Muscle of back (tissue), 11 donors: ENCODE measurements around the gene FUZ. TPM values are rescaled to one million over a fixed set of nuclear protein-coding genes. Genes with fewer than 3 reads are reported as not detected.

Experiments used
- DNase-seq, 3 donors: peaks; one replicate each; pipeline versions ENCODE4 v3.0.0 to v3.0.0-alpha.2; 2013
- polyA plus RNA-seq, 10 donors: library from polyadenylated mRNA; unstranded; fragments of 120-200 nt; gene quantifications; one replicate each; pipeline ENCODE4 v1.2.1, GENCODE V29; 2013; ENCODE audit not compliant: insufficient read length in 10 of 10

FUZ gene
- polyA plus RNA-seq, 10 donors: 13.3 to 21.5 (median 16.0) TPM

GRCh38 chr19:49807904-49808675 lies 5.0 kb downstream of the FUZ start:
- DNase-seq: peak in 1 of 3 donors; percentile 23

GRCh38 chr19:49807058-49807903 lies 5.8 kb downstream of the FUZ start:
- peak in 1 of 3 donors; percentile 31 for DNase-seq

DNA sequence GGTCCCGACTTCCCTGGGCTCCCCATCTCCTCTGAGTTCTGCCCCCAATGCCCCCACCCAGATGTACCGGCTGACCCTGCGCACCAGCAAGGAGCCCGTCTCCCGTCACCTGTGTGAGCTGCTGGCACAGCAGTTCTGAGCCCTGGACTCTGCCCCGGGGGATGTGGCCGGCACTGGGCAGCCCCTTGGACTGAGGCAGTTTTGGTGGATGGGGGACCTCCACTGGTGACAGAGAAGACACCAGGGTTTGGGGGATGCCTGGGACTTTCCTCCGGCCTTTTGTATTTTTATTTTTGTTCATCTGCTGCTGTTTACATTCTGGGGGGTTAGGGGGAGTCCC lies 6.5 kb downstream of the FUZ start:
- DNase-seq: no peak

DNA sequence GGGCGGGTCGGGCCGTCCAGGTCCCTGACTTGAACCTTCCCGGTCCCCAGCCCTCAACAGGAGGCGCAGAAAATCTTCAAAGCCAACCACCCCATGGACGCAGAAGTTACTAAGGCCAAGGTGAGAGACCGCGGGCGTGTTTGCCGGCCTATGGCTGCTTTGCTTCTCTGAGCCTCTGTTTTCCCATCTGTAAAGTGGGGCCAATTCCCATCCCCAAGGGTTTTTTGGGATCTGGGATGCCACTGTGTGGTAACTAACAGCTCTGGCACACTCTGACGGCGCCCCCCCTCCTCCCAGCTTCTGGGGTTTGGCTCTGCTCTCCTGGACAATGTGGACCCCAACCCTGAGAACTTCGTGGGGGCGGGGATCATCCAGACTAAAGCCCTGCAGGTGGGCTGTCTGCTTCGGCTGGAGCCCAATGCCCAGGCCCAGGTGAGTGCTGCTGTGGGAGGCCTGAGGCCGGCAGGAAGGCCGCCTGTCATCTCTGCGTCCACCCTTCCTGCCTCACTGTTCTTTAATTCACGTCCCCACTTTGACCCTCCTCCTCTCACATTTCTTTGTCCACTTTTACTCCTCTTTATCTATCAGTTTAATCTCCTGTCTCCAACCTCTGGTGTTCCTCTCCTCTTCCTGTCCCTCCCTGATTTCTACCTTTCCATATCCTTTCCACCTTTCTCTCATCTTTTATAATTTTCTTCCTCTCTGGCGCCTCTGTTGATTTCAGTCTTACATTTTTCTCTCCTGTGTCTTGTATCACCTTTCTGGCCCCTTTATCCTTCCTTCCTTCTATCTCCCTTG lies 7.1 kb downstream of the FUZ start:
- DNase-seq: no peak

- no peak for DNase-seq
Measured at GRCh38 chr19:49803529-49803856, 9.6 kb downstream of the FUZ start.

DNA sequence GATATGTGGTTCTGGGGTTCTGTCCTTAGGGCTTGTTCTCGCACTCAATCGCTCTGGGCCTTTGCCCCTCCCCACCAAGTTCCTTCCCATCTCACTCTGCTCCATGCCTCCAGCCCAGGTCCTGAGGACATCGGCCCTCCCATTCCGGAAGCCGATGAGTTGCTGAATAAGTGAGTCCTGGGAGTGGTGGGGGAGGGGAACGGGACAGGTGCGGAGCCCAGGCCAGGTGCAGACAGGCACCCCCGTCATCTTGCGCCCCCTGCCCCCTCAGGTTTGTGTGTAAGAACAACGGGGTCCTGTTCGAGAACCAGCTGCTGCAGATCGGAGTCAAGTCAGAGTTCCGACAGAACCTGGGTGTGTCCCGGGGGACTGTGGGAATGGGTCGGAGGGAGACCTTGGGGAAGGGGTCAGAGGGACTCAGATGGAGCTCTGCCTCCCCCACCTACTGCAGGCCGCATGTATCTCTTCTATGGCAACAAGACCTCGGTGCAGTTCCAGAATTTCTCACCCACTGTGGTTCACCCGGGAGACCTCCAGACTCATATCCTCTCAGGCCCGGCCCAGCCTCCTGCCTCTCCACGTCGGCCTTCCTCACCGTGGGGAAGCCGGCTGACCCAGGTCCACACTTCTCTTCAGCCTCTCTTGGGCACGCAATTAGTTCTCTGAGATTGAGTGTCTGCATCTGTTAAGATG lies 10.1 kb downstream of the FUZ start:
- DNase-seq: no peak

GRCh38 chr19:49801966-49802661 lies 11.0 kb downstream of the FUZ start:
- DNase-seq: peak; percentile 91 to 97 (median 93)

DNA sequence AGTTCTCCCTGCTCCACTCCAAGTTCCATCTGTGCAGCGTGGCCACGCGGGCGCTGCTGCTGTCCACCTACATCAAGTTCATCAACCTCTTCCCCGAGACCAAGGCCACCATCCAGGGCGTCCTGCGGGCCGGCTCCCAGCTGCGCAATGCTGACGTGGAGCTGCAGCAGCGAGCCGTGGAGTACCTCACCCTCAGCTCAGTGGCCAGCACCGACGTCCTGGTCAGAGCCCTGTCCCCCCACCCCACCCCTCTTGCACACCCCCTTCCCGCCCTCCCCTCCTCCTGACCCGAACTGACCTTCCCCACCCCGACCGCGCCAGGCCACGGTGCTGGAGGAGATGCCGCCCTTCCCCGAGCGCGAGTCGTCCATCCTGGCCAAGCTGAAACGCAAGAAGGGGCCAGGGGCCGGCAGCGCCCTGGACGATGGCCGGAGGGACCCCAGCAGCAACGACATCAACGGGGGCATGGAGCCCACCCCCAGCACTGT lies 11.6 kb downstream of the FUZ start:
- no peak for DNase-seq

DNA sequence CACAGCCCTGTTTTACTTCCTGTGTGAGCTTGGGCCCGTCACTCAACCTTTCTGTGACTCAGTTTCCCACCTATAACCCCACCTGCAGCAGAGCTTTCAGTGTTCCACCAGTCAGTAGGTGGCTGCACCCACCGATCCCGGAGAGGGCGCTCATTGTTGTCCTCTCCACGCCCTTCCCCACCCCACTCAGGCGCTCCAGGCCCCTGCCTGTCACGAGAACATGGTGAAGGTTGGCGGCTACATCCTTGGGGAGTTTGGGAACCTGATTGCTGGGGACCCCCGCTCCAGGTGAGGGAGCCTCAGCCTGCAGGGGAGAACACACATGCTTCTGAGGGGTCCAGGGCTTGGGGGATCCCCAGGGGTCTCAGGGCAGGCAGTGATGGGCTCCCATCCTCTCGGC lies 12.3 kb downstream of the FUZ start:
- no peak for DNase-seq

GRCh38 chr19:49799798-49800376 lies 13.2 kb downstream of the FUZ start:
- no peak for DNase-seq

DNA sequence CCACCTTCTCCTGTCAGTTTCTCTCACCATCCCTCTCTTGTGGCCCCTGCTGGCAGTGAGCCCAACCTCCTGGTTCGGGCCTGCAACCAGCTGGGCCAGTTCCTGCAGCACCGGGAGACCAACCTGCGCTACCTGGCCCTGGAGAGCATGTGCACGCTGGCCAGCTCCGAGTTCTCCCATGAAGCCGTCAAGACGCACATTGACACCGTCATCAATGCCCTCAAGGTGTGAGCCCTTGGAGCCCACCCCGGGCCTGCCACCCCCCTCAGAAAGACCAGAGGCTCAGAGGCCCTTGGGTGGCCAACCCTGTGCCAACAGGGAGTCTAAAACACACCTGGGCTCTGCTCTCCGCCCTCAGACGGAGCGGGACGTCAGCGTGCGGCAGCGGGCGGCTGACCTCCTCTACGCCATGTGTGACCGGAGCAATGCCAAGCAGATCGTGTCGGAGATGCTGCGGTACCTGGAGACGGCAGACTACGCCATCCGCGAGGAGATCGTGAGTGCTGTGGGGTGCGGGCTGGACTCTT lies 13.8 kb downstream of the FUZ start:
- no peak for DNase-seq

DNA sequence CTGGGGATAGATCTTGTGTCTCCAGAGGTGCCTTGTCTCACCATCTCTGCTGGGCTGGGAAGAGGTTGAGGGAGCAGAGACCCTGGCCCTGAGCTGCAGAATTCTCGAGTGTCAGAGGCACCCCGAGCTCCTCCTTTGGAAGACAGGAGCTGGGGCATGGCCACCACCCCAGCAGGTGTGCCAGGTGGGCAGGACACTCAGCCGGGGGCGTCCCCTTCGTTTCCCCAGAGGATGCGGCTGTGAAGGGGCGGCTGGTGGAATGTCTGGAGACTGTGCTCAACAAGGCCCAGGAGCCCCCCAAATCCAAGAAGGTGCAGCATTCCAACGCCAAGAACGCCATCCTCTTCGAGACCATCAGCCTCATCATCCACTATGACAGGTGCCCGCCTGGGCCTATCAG lies 14.5 kb downstream of the FUZ start:
- no peak for DNase-seq

- no peak for DNase-seq
Measured at GRCh38 chr19:49795615-49796014, 17.5 kb downstream of the FUZ start.

GRCh38 chr19:49793561-49793840 lies 19.6 kb downstream of the FUZ start:
- DNase-seq: no peak

DNA sequence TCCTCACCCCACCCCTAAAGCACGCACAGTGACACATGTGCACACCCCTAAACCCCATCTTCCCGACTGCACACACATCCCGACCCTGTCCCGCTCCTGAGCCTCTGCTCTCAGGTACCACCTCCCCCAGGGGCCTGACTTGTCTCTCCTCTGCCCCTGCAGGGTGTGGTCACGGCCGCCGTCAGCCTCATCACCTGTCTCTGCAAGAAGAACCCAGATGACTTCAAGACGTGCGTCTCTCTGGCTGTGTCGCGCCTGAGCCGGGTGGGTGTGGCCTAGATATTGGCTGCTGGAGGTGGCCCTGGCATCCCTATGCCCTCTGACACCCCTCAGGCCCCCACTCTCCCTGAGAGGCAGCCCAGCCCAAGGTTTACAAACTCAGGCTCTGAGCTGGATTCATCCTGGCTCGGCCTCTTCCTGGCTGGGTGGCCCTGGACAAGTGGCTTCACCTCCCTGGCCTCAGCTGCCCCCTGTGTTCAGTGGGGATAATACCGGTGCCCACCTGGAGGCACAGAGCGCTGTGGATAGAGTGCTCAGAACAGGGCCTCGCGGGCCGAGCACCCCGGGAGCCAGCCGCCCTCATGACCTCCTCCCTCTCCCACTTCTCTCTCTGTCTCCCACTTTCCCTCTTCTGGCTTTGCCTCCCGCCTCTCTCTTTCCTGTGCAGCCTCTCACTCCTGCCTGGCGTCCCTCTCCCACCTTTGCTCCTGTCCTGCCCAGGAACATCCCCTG lies 20.1 kb downstream of the FUZ start:
- DNase-seq: no peak

DNA sequence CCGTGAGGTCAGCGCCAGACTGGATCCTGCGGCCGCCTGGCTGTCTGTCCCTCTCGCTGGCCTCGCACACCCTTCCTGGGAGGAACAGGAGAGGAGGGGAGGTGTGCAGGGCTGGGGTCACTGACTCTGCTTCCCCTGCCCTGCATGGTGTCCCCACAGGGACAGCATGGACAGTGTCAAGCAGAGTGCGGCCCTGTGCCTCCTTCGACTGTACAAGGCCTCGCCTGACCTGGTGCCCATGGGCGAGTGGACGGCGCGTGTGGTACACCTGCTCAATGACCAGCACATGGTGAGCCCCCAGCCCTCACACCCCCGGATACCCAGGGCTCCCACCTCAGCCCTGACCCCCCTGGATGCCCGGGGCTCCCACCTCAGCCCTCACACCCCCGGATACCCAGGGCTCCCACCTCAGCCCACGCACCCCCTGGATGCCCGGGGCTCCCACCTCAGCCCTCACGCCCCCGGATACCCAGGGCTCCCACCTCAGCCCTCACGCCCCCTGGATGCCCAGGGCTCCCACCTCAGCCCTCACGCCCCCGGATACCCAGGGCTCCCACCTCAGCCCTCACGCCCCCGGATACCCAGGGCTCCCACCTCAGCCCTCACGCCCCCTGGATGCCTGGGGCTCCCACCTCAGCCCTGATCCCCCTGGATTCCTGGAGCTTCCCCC lies 21.2 kb downstream of the FUZ start:
- DNase-seq: no peak

DNA sequence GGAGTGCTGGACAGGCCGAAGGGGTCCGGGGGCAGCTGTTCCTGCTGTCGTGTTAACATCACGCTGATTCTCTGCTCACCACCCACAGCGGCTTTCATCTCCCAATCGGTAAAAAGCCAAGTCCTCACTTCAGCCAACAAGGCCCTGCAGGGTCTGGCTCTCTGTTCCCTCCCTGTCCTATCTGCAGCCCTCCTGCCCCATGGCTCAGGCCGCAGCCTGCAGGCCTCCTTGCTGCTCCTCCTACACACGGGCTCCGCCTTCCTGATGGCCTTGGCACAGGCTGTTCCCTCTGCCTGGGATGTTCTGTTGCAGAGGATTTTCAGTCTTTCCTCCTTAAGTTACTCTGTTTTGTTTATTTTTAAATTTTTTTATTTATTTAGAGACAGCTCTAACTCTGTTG lies 22.2 kb downstream of the FUZ start:
- no peak for DNase-seq

GRCh38 chr19:49788857-49789256 lies 24.2 kb downstream of the FUZ start:
- no peak for DNase-seq

GRCh38 chr19:49787746-49788145 lies 25.3 kb downstream of the FUZ start:
- DNase-seq: no peak
